ENCODE measurements around the gene PTPRD.

DNA sequence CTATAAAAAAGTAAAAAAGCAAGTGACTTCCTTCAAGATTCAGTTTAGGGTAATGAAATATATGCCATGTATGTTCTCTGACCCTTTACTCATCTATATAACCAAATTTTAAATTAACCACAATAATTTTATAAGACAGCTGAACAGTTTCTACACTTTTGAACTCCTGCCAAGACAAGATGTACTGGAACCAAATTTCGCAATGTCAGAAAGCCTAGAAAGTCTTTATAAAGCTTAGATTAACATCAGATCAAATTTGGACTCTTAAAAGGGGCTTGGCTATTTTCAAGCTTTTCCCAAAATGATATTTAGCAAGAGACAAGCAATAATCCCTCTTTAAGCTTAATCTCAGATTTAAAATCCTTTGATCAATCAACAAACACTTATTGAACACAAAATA lies 362.6 kb downstream of the PTPRD start:
- TF ChIP-seq, protein P1, sequence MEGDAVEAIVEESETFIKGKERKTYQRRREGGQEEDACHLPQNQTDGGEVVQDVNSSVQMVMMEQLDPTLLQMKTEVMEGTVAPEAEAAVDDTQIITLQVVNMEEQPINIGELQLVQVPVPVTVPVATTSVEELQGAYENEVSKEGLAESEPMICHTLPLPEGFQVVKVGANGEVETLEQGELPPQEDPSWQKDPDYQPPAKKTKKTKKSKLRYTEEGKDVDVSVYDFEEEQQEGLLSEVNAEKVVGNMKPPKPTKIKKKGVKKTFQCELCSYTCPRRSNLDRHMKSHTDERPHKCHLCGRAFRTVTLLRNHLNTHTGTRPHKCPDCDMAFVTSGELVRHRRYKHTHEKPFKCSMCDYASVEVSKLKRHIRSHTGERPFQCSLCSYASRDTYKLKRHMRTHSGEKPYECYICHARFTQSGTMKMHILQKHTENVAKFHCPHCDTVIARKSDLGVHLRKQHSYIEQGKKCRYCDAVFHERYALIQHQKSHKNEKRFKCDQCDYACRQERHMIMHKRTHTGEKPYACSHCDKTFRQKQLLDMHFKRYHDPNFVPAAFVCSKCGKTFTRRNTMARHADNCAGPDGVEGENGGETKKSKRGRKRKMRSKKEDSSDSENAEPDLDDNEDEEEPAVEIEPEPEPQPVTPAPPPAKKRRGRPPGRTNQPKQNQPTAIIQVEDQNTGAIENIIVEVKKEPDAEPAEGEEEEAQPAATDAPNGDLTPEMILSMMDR (conservative IDR thresholded peaks at IDR 0.05; ENCODE audit: low read length), result no peak
- TF ChIP-seq EZH2phosphoT487 (IDR thresholded peaks at IDR 0.05; ENCODE audit: borderline replicate concordance), result no peak

All from Loucy (cell line).